Heart left ventricle (tissue), 16 donors: ENCODE data around the gene NRSN1. TPM values are rescaled to one million over a fixed set of nuclear protein-coding genes. Genes with fewer than 3 reads are reported as not detected.

Experiments used
- ATAC-seq, 4 donors: fragments of 200-7000 bp; cut with Tn5 transposase; one replicate each; pipeline ENCODE4 v1.9.1; 2020 to 2022; ENCODE audit warnings: moderate library complexity in 4 of 4, mild to moderate bottlenecking in 3 of 4, moderate number of reproducible peaks in 1 of 4
- DNase-seq, 5 donors: peaks; one replicate each; pipeline ENCODE4 v3.0.0-alpha.2; 2020
- H3K27ac ChIP-seq, 12 donors: fragments of 200-600 bp; sonication (generic) in 4 of 12; one replicate each; pipeline versions ENCODE4 v1.5.0 to v1.8.0; 2016 to 2022; ENCODE audit warnings: mild to moderate bottlenecking in 2 of 12
- H3K27me3 ChIP-seq, 9 donors: fragments of 200-600 bp; sonication (generic) in 2 of 9; one replicate each; pipeline versions ENCODE4 v1.5.1 to v1.8.0; 2016 to 2022; ENCODE audit warnings: mild to moderate bottlenecking in 3 of 9
- H3K36me3 ChIP-seq, 9 donors: fragments of 200-600 bp; sonication (generic) in 2 of 9; one replicate each; pipeline versions ENCODE4 v1.5.0 to v1.8.0; 2018 to 2022; ENCODE audit warnings: mild to moderate bottlenecking in 2 of 9
- H3K4me1 ChIP-seq, 12 donors: fragments of 200-600 bp; sonication (generic) in 4 of 12; one replicate each; pipeline versions ENCODE4 v1.5.0 to v1.8.0; 2016 to 2022; ENCODE audit warnings: mild to moderate bottlenecking in 3 of 12
- H3K4me3 ChIP-seq, 12 donors: fragments of 200-600 bp; sonication (generic) in 4 of 12; one replicate each; pipeline versions ENCODE4 v1.5.0 to v1.8.0; 2017 to 2022; ENCODE audit warnings: mild to moderate bottlenecking in 9 of 12, moderate library complexity in 4 of 12
- H3K9me3 ChIP-seq, 12 donors: fragments of 200-600 bp; sonication (generic) in 4 of 12; one replicate each; pipeline versions ENCODE4 v1.5.0 to v1.8.0; 2016 to 2022; ENCODE audit warnings: mild to moderate bottlenecking in 1 of 12
- CTCF ChIP-seq, 12 donors: fragments of 200-600 bp; sonication (generic) in 4 of 12; IDR thresholded peaks; one replicate each; pipeline versions ENCODE4 v1.5.0 to v1.8.0; 2018 to 2022; ENCODE audit warnings: antibody characterized with exemption in 12 of 12, mild to moderate bottlenecking in 5 of 12
- POLR2A ChIP-seq, 2 donors: fragments of 450-650 bp; IDR thresholded peaks; one replicate each; pipeline ENCODE4 v1.6.1; 2017; ENCODE audit warnings: antibody characterized with exemption in 2 of 2, mild to moderate bottlenecking in 2 of 2, moderate library complexity in 2 of 2
- WGBS, 4 donors: extraction: QIAGEN DNeasy Blood & Tissue Kit in 2 of 4; methylation state at CpG; one replicate each; pipeline versions ENCODE4 v1.1.5 to v1.1.7; 2013 to 2018; 5-methylcytosine and 5-hydroxymethylcytosine counted together
- intact Hi-C, 10 donors: fragments of 100-400 bp; cut with DNase I; formaldehyde crosslinking; loops; one replicate each; pipeline versions ENCODE4 v1.11.1 to v1.14.2; 2022
- polyA plus RNA-seq, 2 donors: library from polyadenylated mRNA; stranded (reverse); fragments of 200-250 nt; gene quantifications; one replicate each; pipeline ENCODE4 v1.2.3, GENCODE V29; 2013
- total RNA-seq, 9 donors: library from RNA; depleted of rRNA in 2 of 9; stranded (reverse); fragments of >200 nt in 2 of 9; fragmentation: NEBNext Ultra II Directional in 3 of 9; extraction: Animal tissue kit (Norgen Biotek cat#: 25700) in 3 of 9; gene quantifications; one replicate each; pipeline versions ENCODE4 v1.1.0 to v1.2.4, GENCODE V29; 2016 to 2023
- donor health status: ischemic (EF 13 %, LVEDD 7.1; RV severe dilation, severe dysfunction).
- donor health status: healthy with polysubstance abuse.
- donor health status: DM: no; HTN: yes; CAD: no.
- donor health status: DM: no; HTN: no; CAD: no.
- donor health status: ischemic (EF 25% LVEDD 6.9; RV normal size, moderate dysfunction).
- donor health status: ischemic (EF 25% LVEDD 5.7; RV mildly dilated, moderate dysfunction).
- donor health status: healthy.
- donor health status: DM: yes; HTN: yes; CAD: no.
- donor health status: ischemic (EF 35%, LVEDD 5.7; RV mildly dilated, moderate dysfunction).
- donor health status: nonischemic (EF 11% LVEDD 7.7; RV severe dilation, severe dysfunction).
- donor health status: DM: yes; HTN: yes; CAD: no.
- donor health status: PGD.
- donor health status: ischemic (EF 29% LVEDD 5.4; RV normal size, mild dysfunction).
- donor health status: nonischemic (EF 23%, LVEDD 6.1; RV moderate dilation, normal function).

Gene NRSN1
- total and polyA plus RNA-seq, 11 donors = not detected

- H3K4me3 ChIP-seq = no peak overlapping the region
- intact Hi-C loops = no loop called here
- TF ChIP-seq CTCF (IDR thresholded peaks at IDR 0.05) = no peak
- TF ChIP-seq POLR2A (IDR thresholded peaks at IDR 0.05) = no peak
- DNase-seq (no peak), ATAC-seq (no peak)
- H3K27me3 ChIP-seq = no peaks in the 10 kb centered on the region
- H3K9me3 ChIP-seq = no peaks in the 10 kb centered on the region
- H3K36me3 ChIP-seq = no peaks in the 10 kb centered on the region
- H3K27ac ChIP-seq = no peak overlapping the region
- H3K4me1 ChIP-seq = no peaks in the 10 kb centered on the region
- 4 to 16% (median 8%) methylated on average over 2 of the region's 2 CpGs for WGBS, 4 donors
Observed at GRCh38 chr6:24089736-24090135, 36.3 kb upstream of the NRSN1 start.

- TF ChIP-seq CTCF (IDR thresholded peaks at IDR 0.05) (no peak), POLR2A (IDR thresholded peaks at IDR 0.05) (no peak)
- no peak for DNase-seq
- Histone ChIP-seq H3K27ac (no peak overlapping the region), H3K36me3 (no peaks in the 10 kb centered on the region), H3K4me1 (no peaks in the 10 kb centered on the region), H3K4me3 (no peak overlapping the region), H3K9me3 (no peaks in the 10 kb centered on the region), H3K27me3 (peaks cover 0 to 5% (median 0%) of the 10 kb centered on the region in 9 donors)
- ATAC-seq = no peak
- intact Hi-C loops = no loop called here
- 74 to 86% (median 84%) methylated on average over 3 of the region's 3 CpGs for WGBS, 4 donors
Observed at GRCh38 chr6:24092407-24092806, 33.6 kb upstream of the NRSN1 start.

GRCh38 chr6:24093381-24093780 lies 32.6 kb upstream of the NRSN1 start:
- TF ChIP-seq POLR2A (IDR thresholded peaks at IDR 0.05) = no peak
- no peak for TF ChIP-seq CTCF (IDR thresholded peaks at IDR 0.05)
- Histone ChIP-seq H3K4me1 (no peaks in the 10 kb centered on the region), H3K36me3 (no peaks in the 10 kb centered on the region), H3K27me3 (peaks cover 0 to 6% (median 0%) of the 10 kb centered on the region in 9 donors), H3K27ac (no peak overlapping the region), H3K9me3 (no peaks in the 10 kb centered on the region), H3K4me3 (no peak overlapping the region)
- WGBS, 4 donors = 75 to 82% (median 80%) methylated on average over 4 of the region's 4 CpGs
- intact Hi-C loops = no loop called here
- DNase-seq (no peak), ATAC-seq (no peak)

GRCh38 chr6:24099181-24099580 lies 26.8 kb upstream of the NRSN1 start:
- no peak for ATAC-seq
- WGBS, 4 donors = 57 to 74% (median 65%) methylated on average over 2 of the region's 2 CpGs
- DNase-seq = no peak
- no peak for TF ChIP-seq POLR2A (IDR thresholded peaks at IDR 0.05)
- TF ChIP-seq CTCF (IDR thresholded peaks at IDR 0.05) = no peak
- intact Hi-C loops = no loop called here
- no peak overlapping the region for H3K4me3 ChIP-seq
- no peaks in the 10 kb centered on the region for H3K9me3 ChIP-seq
- no peaks in the 10 kb centered on the region for H3K4me1 ChIP-seq
- peaks cover 0 to 15% (median 0%) of the 10 kb centered on the region in 9 donors for H3K27me3 ChIP-seq
- H3K36me3 ChIP-seq = no peaks in the 10 kb centered on the region
- no peak overlapping the region for H3K27ac ChIP-seq
